A549 (cell line): ENCODE data around the gene UBAC1. TPM values are rescaled to one million over a fixed set of nuclear protein-coding genes. Genes with fewer than 3 reads are reported as not detected.

Experiments used
- ATAC-seq, 2 experiments: fragments of 200-7000 bp in 1 of 2; fragments of >200 bp in 1 of 2; cut with Nextera tagmentation in 1 of 2; cut with Tn5 transposase in 1 of 2; 3 replicates each; pipeline versions ENCODE4 v1.8.0 to v1.9.1; 2018 to 2020; ENCODE audit warnings: mild to moderate bottlenecking in 1 of 2, moderate library complexity in 1 of 2
- CTCF ChIA-PET: fragments of 300-600 bp; sonication (Branson Sonifier 250); formaldehyde crosslinking; extraction: SDS; loops from one replicate; lab custom pipeline; 2021; ENCODE audit warnings: antibody characterized with exemption, inconsistent platforms; lab: Yijun Ruan, JAX
- POLR2A ChIA-PET: fragments of 350-600 bp; formaldehyde crosslinking; extraction: SDS; loops from one replicate; lab custom pipeline; 2021; ENCODE audit warnings: antibody characterized with exemption, inconsistent platforms; lab: Yijun Ruan, JAX
- DNase-seq, 2 experiments: peaks; one replicate each; pipeline versions ENCODE4 v3.0.0 to v3.0.0-alpha.2; 2011 to 2016; ENCODE audit warnings: low read depth in 1 of 2, low spot score in 1 of 2
- FAIRE-seq: peaks from 2 replicates; lab custom pipeline; 2011; peaks lifted over from hg19 to GRCh38; lab: Jason Lieb, UNC
- H3K27ac ChIP-seq, 2 experiments: fragments of >200 bp; sonication (Bioruptor Twin); formaldehyde crosslinking; 3 replicates each; pipeline ENCODE4 v1.5.1; 2016 to 2017
- H3K4me1 ChIP-seq: fragments of >200 bp; sonication (Bioruptor Twin); formaldehyde crosslinking; 3 replicates; pipeline ENCODE4 v1.6.1; 2016
- H3K4me2 ChIP-seq: fragments of >200 bp; sonication (Bioruptor Twin); formaldehyde crosslinking; 3 replicates; pipeline ENCODE4 v1.6.1; 2016
- H3K4me3 ChIP-seq: fragments of >200 bp; sonication (Bioruptor Twin); formaldehyde crosslinking; 3 replicates; pipeline ENCODE4 v1.5.1; 2016
- H3K9me3 ChIP-seq: fragments of >200 bp; sonication (Bioruptor Twin); formaldehyde crosslinking; 3 replicates; pipeline ENCODE4 v1.6.1; 2016
- BHLHE40 ChIP-seq: IDR thresholded peaks from 2 replicates; pipeline ENCODE4 v1.6.1; 2012; ENCODE audit warnings: low read depth, low read length, inconsistent platforms
- CBX2 ChIP-seq: fragments of 200-600 bp; sonication (generic); IDR thresholded peaks from 2 replicates; pipeline ENCODE4 v1.6.1; 2016; ENCODE audit warnings: low read depth, mild to moderate bottlenecking, borderline replicate concordance
- CBX8 ChIP-seq: fragments of 200-600 bp; sonication (generic); IDR thresholded peaks from 2 replicates; pipeline ENCODE4 v1.6.1; 2016
- CEBPB ChIP-seq, 2 experiments: fragments of >200 bp in 1 of 2; sonication (Bioruptor Twin) in 1 of 2; formaldehyde crosslinking in 1 of 2; IDR thresholded peaks; 2 replicates each; pipeline ENCODE4 v1.6.1; 2012 to 2016
- CHD2 ChIP-seq: fragments of 150-350 bp; IDR thresholded peaks from 2 replicates; pipeline ENCODE4 v1.6.1; 2014; ENCODE audit warnings: low read length; ENCODE audit not compliant: partially characterized antibody
- EHMT2 ChIP-seq: fragments of 200-600 bp; sonication (generic); IDR thresholded peaks from 2 replicates; pipeline ENCODE4 v1.6.1; 2016; ENCODE audit warnings: antibody characterized with exemption, low read depth, mild to moderate bottlenecking, moderate library complexity
- ESRRA ChIP-seq: fragments of 150-350 bp; IDR thresholded peaks from 2 replicates; pipeline ENCODE4 v1.6.1; 2014; ENCODE audit warnings: mild to moderate bottlenecking, low read length, borderline replicate concordance
- FOSL2 ChIP-seq, 2 experiments: fragments of 450-650 bp in 1 of 2; fragments of >200 bp in 1 of 2; sonication (Bioruptor Twin) in 1 of 2; formaldehyde crosslinking; IDR thresholded peaks; 2 replicates each; pipeline versions ENCODE4 v1.5.0 to v1.6.1; 2016 to 2020; ENCODE audit warnings: mild to moderate bottlenecking in 1 of 2, moderate library complexity in 1 of 2
- FOXS1 ChIP-seq: fragments of 250-450 bp; sonication (Bioruptor Pico); IDR thresholded peaks from 2 replicates; pipeline ENCODE4 v1.5.0; 2020; ENCODE audit warnings: mild to moderate bottlenecking, moderate library complexity
- HDAC2 ChIP-seq: fragments of 200-600 bp; sonication (generic); IDR thresholded peaks from 2 replicates; pipeline ENCODE4 v1.6.1; 2016
- HEYL ChIP-seq: fragments of 250-450 bp; sonication (Bioruptor Pico); IDR thresholded peaks from 2 replicates; pipeline ENCODE4 v1.8.0; 2021; ENCODE audit warnings: mild to moderate bottlenecking, moderate library complexity
- HOXB13 ChIP-seq: fragments of 250-450 bp; sonication (Bioruptor Pico); IDR thresholded peaks from 2 replicates; pipeline ENCODE4 v1.5.0; 2020; ENCODE audit warnings: low read depth, mild to moderate bottlenecking, moderate library complexity
- HOXB5 ChIP-seq: fragments of 250-450 bp; sonication (Bioruptor Pico); IDR thresholded peaks from 2 replicates; pipeline ENCODE4 v1.5.0; 2020; ENCODE audit warnings: mild to moderate bottlenecking, moderate library complexity
- JUN ChIP-seq, 2 experiments: fragments of >200 bp; sonication (Bioruptor Twin); formaldehyde crosslinking; IDR thresholded peaks; 2 replicates in 1 of 2; 3 replicates in 1 of 2; pipeline ENCODE4 v1.6.1; 2016 to 2017
- JUNB ChIP-seq: fragments of >200 bp; sonication (Bioruptor Twin); formaldehyde crosslinking; IDR thresholded peaks from 2 replicates; pipeline ENCODE4 v1.6.1; 2016
- KDM1A ChIP-seq: fragments of 200-600 bp; sonication (generic); IDR thresholded peaks from 2 replicates; pipeline ENCODE4 v1.6.1; 2016; ENCODE audit warnings: low read depth, mild to moderate bottlenecking
- MAZ ChIP-seq: fragments of 150-350 bp; IDR thresholded peaks from 2 replicates; pipeline ENCODE4 v1.6.1; 2014; ENCODE audit warnings: antibody characterized with exemption, low read depth, low read length, borderline replicate concordance
- MYC ChIP-seq: IDR thresholded peaks from 2 replicates; pipeline ENCODE4 v1.6.1; 2012; ENCODE audit warnings: mild to moderate bottlenecking, inconsistent platforms, low read length, improper control_type of control experiment, borderline replicate concordance
- NPAS2 ChIP-seq: fragments of 250-450 bp; sonication (Bioruptor Pico); IDR thresholded peaks from 2 replicates; pipeline ENCODE4 v1.8.0; 2022; ENCODE audit warnings: mild to moderate bottlenecking, moderate library complexity, borderline replicate concordance
- NR3C1 ChIP-seq: fragments of >200 bp; sonication (Bioruptor Twin); formaldehyde crosslinking; IDR thresholded peaks from 3 replicates; pipeline ENCODE4 v1.6.1; 2017
- POLR2A ChIP-seq: IDR thresholded peaks from 2 replicates; pipeline ENCODE4 v1.6.1; 2012; ENCODE audit warnings: mild to moderate bottlenecking, low read length
- POLR2AphosphoS2 ChIP-seq: conservative IDR thresholded peaks from 2 replicates; pipeline ENCODE4 v1.6.1; 2012; ENCODE audit warnings: low read length, improper control_type of control experiment, inconsistent platforms
- RAD21 ChIP-seq, 2 experiments: fragments of >200 bp in 1 of 2; sonication (Bioruptor Twin) in 1 of 2; formaldehyde crosslinking in 1 of 2; IDR thresholded peaks in 1 of 2; conservative IDR thresholded peaks in 1 of 2; 2 replicates in 1 of 2; 3 replicates in 1 of 2; pipeline ENCODE4 v1.6.1; 2012 to 2018; ENCODE audit warnings: inconsistent platforms in 1 of 2
- RCOR1 ChIP-seq: fragments of 150-350 bp; IDR thresholded peaks from 2 replicates; pipeline ENCODE4 v1.6.1; 2014; ENCODE audit warnings: antibody characterized with exemption, low read length, low read depth
- RFX5 ChIP-seq: fragments of 450-650 bp; IDR thresholded peaks from 2 replicates; pipeline ENCODE4 v1.7.1; 2014; ENCODE audit warnings: antibody characterized with exemption, mild to moderate bottlenecking, moderate library complexity
- SREBF2 ChIP-seq: fragments of 450-650 bp; IDR thresholded peaks from 2 replicates; pipeline ENCODE4 v1.6.1; 2014; ENCODE audit warnings: mild to moderate bottlenecking, moderate library complexity
- TP53 ChIP-seq: fragments of 250-450 bp; sonication (Bioruptor Pico); IDR thresholded peaks from 2 replicates; pipeline ENCODE4 v1.5.0; 2021; ENCODE audit warnings: mild to moderate bottlenecking, moderate library complexity
- ZC3H11A ChIP-seq: fragments of 450-650 bp; IDR thresholded peaks from 2 replicates; pipeline ENCODE4 v1.6.1; 2014; ENCODE audit warnings: antibody characterized with exemption, mild to moderate bottlenecking
- ZFP36 ChIP-seq: fragments of 450-650 bp; IDR thresholded peaks from 2 replicates; pipeline ENCODE4 v1.6.1; 2014; ENCODE audit warnings: borderline replicate concordance; ENCODE audit not compliant: partially characterized antibody
- ZNF302 ChIP-seq: fragments of 250-450 bp; sonication (Bioruptor Pico); IDR thresholded peaks from 2 replicates; pipeline ENCODE4 v1.9.0; 2021; ENCODE audit warnings: inconsistent platforms, mild to moderate bottlenecking, moderate library complexity
- ZSCAN20 ChIP-seq: fragments of 250-450 bp; sonication (Bioruptor Pico); IDR thresholded peaks from 2 replicates; pipeline ENCODE4 v1.8.0; 2022; ENCODE audit warnings: mild to moderate bottlenecking, moderate library complexity
- WGBS: methylation state at CpG from one replicate; pipeline ENCODE4 v1.1.6; 2017; ENCODE audit errors: missing lambda C conversion rate; 5-methylcytosine and 5-hydroxymethylcytosine counted together
- polyA minus RNA-seq: library from RNA; depleted of rRNA, polyadenylated mRNA; stranded (reverse); fragments of >200 nt; gene quantifications from 2 replicates; pipeline ENCODE4 v1.2.3, GENCODE V29; 2011; rRNA and poly(A)+ RNA removed
- polyA plus RNA-seq, 4 experiments: library from polyadenylated mRNA; depleted of rRNA in 3 of 4; stranded (reverse); fragments of >200 nt; fragmentation: RNase III in 1 of 4; extraction: RNeasy Plus Mini Kit Qiagen cat#74134 plus additional on column Dnase treatment in 1 of 4; gene quantifications; 2 replicates in 3 of 4; 3 replicates in 1 of 4; pipeline ENCODE4 v1.2.3, GENCODE V29; 2011 to 2017
- TF ChIP-seq, protein P1 (sequence below): fragments of >200 bp; sonication (Bioruptor Twin); formaldehyde crosslinking; IDR thresholded peaks from 3 replicates; pipeline ENCODE4 v1.6.1; 2016
- TF ChIP-seq, protein P2 (sequence below): fragments of 250-450 bp; sonication (Bioruptor Pico); IDR thresholded peaks from 2 replicates; pipeline ENCODE4 v1.5.0; 2020; ENCODE audit warnings: low read depth, mild to moderate bottlenecking, moderate library complexity
- TF ChIP-seq, protein P3 (sequence below): fragments of 250-450 bp; sonication (Bioruptor Pico); IDR thresholded peaks from 2 replicates; pipeline ENCODE4 v1.5.0; 2021; ENCODE audit warnings: mild to moderate bottlenecking, moderate library complexity, borderline replicate concordance
- TF ChIP-seq, protein P4 (sequence below): fragments of 450-650 bp; IDR thresholded peaks from 2 replicates; pipeline ENCODE4 v1.6.1; 2014; ENCODE audit warnings: antibody characterized with exemption
- TF ChIP-seq, protein P5 (sequence below): fragments of >200 bp; sonication (Bioruptor Twin); formaldehyde crosslinking; IDR thresholded peaks from 2 replicates; pipeline ENCODE4 v1.6.1; 2016

The UBAC1 gene, protein sequence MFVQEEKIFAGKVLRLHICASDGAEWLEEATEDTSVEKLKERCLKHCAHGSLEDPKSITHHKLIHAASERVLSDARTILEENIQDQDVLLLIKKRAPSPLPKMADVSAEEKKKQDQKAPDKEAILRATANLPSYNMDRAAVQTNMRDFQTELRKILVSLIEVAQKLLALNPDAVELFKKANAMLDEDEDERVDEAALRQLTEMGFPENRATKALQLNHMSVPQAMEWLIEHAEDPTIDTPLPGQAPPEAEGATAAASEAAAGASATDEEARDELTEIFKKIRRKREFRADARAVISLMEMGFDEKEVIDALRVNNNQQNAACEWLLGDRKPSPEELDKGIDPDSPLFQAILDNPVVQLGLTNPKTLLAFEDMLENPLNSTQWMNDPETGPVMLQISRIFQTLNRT
- 31.5 and 37.6 TPM in 2 replicates for polyA plus RNA-seq (2011; rRNA removed)
- 55.0 and 56.4 TPM in 2 replicates for polyA plus RNA-seq (2012; cell fraction: cytosol; rRNA removed)
- polyA plus RNA-seq (2012; cell fraction: nucleus; rRNA removed): 44.6 and 56.7 TPM in 2 replicates
- polyA plus RNA-seq (2017; fragmentation: RNase III; extraction: RNeasy Plus Mini Kit Qiagen cat#74134 plus additional on column Dnase treatment): 28.7 to 30.8 TPM (median 29.8 TPM) in 3 replicates
- 21.2 and 21.9 TPM in 2 replicates for polyA minus RNA-seq

DNA sequence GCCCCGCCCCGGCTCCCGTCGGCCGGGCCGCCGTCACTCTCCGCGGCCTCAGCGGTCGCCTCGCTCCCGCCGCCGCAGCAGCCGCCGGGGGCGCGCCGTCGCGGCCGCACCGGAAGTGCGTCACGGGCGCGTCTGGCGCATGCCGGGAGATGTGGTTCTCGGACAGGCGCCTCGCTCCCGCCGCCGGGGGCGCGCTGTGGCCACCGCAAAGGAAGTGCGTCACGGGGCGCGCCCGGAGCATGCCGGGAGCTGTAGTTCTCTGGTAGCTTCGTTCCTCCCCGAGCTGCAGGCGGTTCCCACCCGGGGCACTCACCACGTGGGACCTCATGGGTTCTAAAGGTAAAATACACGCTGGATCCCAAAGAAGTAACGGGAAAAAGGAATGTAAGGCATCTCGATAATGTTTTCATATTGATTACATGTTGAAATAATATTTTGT, at the start of gene UBAC1:
UBAC1 (minus strand) TSS at position 97 of the 439 bp plus-strand sequence. CDS start 211 bp downstream, outside the sequence.
- Histone ChIP-seq H3K9me3 (no peaks in the 10 kb centered on the region), H3K4me3 (peak within 1 kb of the TSS; percentile 87), H3K4me2 (peak within 1 kb of the TSS; percentile 87), H3K4me1 (peaks cover 12% of the 10 kb centered on the region; the same call in 2 of the 3 replicates), H3K27ac (peak within 1 kb of the TSS; percentile 86 to 93)
- peak; percentile 95 to 99 for DNase-seq
- WGBS: under 1% methylated on average over 20 of the region's 53 CpGs
- POLR2A ChIA-PET: interaction anchor here (1.0 kb wide), 1 partner anchor 54 kb away, joined by 4 read pairs; the partner anchor contains the start of gene CAMSAP1
- no peak for FAIRE-seq
- ATAC-seq: peak; percentile 92 to 93
- CTCF ChIA-PET: interaction anchor here (0.7 to 14.0 kb wide), 4 partner anchors 40 to 161 kb away, joined by 3 to 220 read pairs (median 4); no protein-coding TSS in a partner anchor
- TF ChIP-seq CHD2: no peak
- no peak for TF ChIP-seq RCOR1
- no peak for TF ChIP-seq CEBPB (IDR thresholded peaks at IDR 0.05)
- TF ChIP-seq NPAS2 (CRISPR knock-in tag): no peak
- no peak for TF ChIP-seq CBX2
- no peak for TF ChIP-seq NR3C1
- TF ChIP-seq CBX8: no peak
- no peak for TF ChIP-seq EHMT2
- TF ChIP-seq HEYL (CRISPR knock-in tag): no peak
- TF ChIP-seq MYC: peak; percentile 76; the same call in 1 of the 2 replicates
- TF ChIP-seq POLR2AphosphoS2: no peak
- no peak for TF ChIP-seq ZC3H11A
- TF ChIP-seq JUNB: no peak
- TF ChIP-seq BHLHE40: no peak
- TF ChIP-seq JUN (IDR thresholded peaks at IDR 0.05): peak; percentile 24 to 69; a peak in 4 of 5 replicates
- TF ChIP-seq HDAC2: no peak
- no peak for TF ChIP-seq ZFP36
- TF ChIP-seq, protein P1, sequence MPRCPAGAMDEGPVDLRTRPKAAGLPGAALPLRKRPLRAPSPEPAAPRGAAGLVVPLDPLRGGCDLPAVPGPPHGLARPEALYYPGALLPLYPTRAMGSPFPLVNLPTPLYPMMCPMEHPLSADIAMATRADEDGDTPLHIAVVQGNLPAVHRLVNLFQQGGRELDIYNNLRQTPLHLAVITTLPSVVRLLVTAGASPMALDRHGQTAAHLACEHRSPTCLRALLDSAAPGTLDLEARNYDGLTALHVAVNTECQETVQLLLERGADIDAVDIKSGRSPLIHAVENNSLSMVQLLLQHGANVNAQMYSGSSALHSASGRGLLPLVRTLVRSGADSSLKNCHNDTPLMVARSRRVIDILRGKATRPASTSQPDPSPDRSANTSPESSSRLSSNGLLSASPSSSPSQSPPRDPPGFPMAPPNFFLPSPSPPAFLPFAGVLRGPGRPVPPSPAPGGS: no peak
- TF ChIP-seq, protein P2, sequence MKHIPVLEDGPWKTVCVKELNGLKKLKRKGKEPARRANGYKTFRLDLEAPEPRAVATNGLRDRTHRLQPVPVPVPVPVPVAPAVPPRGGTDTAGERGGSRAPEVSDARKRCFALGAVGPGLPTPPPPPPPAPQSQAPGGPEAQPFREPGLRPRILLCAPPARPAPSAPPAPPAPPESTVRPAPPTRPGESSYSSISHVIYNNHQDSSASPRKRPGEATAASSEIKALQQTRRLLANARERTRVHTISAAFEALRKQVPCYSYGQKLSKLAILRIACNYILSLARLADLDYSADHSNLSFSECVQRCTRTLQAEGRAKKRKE (CRISPR knock-in tag): no peak
- no peak for TF ChIP-seq RFX5
- no peak for TF ChIP-seq ESRRA
- TF ChIP-seq, protein P3, sequence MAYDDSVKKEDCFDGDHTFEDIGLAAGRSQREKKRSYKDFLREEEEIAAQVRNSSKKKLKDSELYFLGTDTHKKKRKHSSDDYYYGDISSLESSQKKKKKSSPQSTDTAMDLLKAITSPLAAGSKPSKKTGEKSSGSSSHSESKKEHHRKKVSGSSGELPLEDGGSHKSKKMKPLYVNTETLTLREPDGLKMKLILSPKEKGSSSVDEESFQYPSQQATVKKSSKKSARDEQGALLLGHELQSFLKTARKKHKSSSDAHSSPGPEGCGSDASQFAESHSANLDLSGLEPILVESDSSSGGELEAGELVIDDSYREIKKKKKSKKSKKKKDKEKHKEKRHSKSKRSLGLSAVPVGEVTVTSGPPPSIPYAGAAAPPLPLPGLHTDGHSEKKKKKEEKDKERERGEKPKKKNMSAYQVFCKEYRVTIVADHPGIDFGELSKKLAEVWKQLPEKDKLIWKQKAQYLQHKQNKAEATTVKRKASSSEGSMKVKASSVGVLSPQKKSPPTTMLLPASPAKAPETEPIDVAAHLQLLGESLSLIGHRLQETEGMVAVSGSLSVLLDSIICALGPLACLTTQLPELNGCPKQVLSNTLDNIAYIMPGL (CRISPR knock-in tag): no peak
- TF ChIP-seq FOSL2 (IDR thresholded peaks at IDR 0.05): no peak
- peak; percentile 27; the same call in 1 of the 2 replicates for TF ChIP-seq FOSL2 (CRISPR knock-in tag; IDR thresholded peaks at IDR 0.05)
- TF ChIP-seq, protein P4, sequence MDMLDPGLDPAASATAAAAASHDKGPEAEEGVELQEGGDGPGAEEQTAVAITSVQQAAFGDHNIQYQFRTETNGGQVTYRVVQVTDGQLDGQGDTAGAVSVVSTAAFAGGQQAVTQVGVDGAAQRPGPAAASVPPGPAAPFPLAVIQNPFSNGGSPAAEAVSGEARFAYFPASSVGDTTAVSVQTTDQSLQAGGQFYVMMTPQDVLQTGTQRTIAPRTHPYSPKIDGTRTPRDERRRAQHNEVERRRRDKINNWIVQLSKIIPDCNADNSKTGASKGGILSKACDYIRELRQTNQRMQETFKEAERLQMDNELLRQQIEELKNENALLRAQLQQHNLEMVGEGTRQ: peak; percentile 63
- TF ChIP-seq MAZ: 0 out of 2 replicates have a peak, but pooled peaks have one; percentile 42
- TF ChIP-seq KDM1A: no peak
- TF ChIP-seq ZSCAN20: no peak
- no peak for TF ChIP-seq ZNF302
- peak; percentile 30; the same call in 1 of the 2 replicates for TF ChIP-seq POLR2A
- no peak for TF ChIP-seq TP53 (CRISPR knock-in tag)
- TF ChIP-seq SREBF2: no peak
- no peak for TF ChIP-seq HOXB13 (CRISPR knock-in tag)
- TF ChIP-seq HOXB5 (CRISPR knock-in tag): no peak
- TF ChIP-seq, protein P5, sequence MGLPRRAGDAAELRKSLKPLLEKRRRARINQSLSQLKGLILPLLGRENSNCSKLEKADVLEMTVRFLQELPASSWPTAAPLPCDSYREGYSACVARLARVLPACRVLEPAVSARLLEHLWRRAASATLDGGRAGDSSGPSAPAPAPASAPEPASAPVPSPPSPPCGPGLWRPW: no peak
- no peak for TF ChIP-seq RAD21 (conservative IDR thresholded peaks at IDR 0.05 in 1 of 2, IDR thresholded peaks at IDR 0.05 in 1 of 2)
- no peak for TF ChIP-seq FOXS1 (CRISPR knock-in tag)
